Measurements from ENCODE around the gene ANKRD18B. TPM values are rescaled to one million over a fixed set of nuclear protein-coding genes. Genes with fewer than 3 reads are reported as not detected.
"Not testable (repeated sequence)": the region's sequence is repeated elsewhere in the genome, so short reads cannot be mapped to it uniquely, and the experiment has no call there.

ANKRD18B gene
- total and polyA plus RNA-seq, 5 donors, result 0.62 to 2.4 (median 0.75) TPM

DNA sequence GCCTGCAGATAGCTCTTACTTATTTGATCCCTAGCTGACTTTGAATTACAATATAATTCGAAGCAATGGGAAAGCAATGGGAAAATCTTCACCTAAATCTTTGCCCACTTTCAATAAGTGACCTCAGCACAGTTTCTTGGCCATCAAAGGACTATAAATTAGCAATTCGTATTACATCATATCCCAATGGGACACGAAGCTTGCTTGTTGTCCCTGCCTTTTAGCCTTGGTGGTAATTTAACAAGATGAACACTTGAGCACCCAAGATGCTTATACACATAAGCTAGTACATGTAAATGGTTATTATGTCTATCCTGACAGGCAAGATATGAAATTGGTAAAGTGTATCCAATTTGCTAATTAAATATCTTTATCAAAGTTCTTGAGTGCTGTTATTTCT, 9.9 kb downstream of the ANKRD18B start:
- DNase-seq; intact Hi-C loops (cut with DNase I); ATAC-seq; H3K27ac ChIP-seq (ENCODE audit: low read length); H3K4me1 ChIP-seq (ENCODE audit: control insufficient read depth, insufficient read depth, low read length); H3K9me3 ChIP-seq (ENCODE audit: control insufficient read depth, low read length); H3K27me3 ChIP-seq (ENCODE audit: control insufficient read depth, insufficient read depth); H3K4me3 ChIP-seq (ENCODE audit: low read length): not testable (repeated sequence)
- WGBS, result 67% methylated on average over 3 of the region's 3 CpGs

- WGBS, result 86% methylated on average over 2 of the region's 2 CpGs
- H3K4me1 ChIP-seq (ENCODE audit: control insufficient read depth, insufficient read depth, low read length), result no peaks in the 10 kb centered on the region
These were observed 11.5 kb downstream of the ANKRD18B start for GRCh38 chr9:33535541-33535940.

DNA sequence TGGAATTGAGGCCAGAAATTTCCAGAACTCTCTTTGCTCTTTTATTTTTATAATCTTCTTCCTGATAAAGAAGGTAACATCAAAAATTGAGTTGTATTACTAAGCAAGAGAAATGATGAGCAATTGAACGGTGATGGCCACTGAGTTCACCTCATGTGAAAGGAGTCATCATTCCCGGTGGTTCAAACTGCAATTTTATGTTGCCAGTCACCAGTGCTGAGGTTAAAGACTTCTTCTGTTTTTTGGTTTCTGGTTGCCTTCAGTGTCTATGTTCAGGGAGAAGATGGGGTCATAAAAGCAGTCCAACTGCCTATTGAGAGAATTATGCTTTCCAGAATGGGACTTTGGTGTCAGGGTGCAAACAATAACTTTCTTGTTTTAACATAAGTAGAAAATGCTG, 19.4 kb downstream of the ANKRD18B start:
- not testable (repeated sequence) for ATAC-seq
- WGBS, result 88% methylated on average over 2 of the region's 2 CpGs

More at GRCh38 chr9:33535541-33535940, 11.5 kb downstream of the ANKRD18B start:
- Histone ChIP-seq H3K4me3 (ENCODE audit: low read length) (no peak overlapping the region), H3K27me3 (ENCODE audit: control insufficient read depth, insufficient read depth) (no peaks in the 10 kb centered on the region), H3K27ac (ENCODE audit: low read length) (no peak overlapping the region), H3K9me3 (ENCODE audit: control insufficient read depth, low read length) (no peaks in the 10 kb centered on the region)
- ATAC-seq (no peak), DNase-seq (no peak)
- intact Hi-C loops (cut with DNase I), result no loop called here

GRCh38 chr9:33545715-33546114, 21.7 kb downstream of the ANKRD18B start:
- H3K27ac ChIP-seq (ENCODE audit: low read length); H3K9me3 ChIP-seq (ENCODE audit: control insufficient read depth, low read length); intact Hi-C loops (cut with DNase I); H3K4me3 ChIP-seq (ENCODE audit: low read length); H3K4me1 ChIP-seq (ENCODE audit: control insufficient read depth, insufficient read depth, low read length); H3K27me3 ChIP-seq (ENCODE audit: control insufficient read depth, insufficient read depth); DNase-seq; ATAC-seq: not testable (repeated sequence)
- 31% methylated on average over 2 of the region's 2 CpGs for whole genome bisulfite sequencing

More for the DNA sequence above, 19.4 kb downstream of the ANKRD18B start:
- intact Hi-C loops (cut with DNase I); H3K27ac ChIP-seq (ENCODE audit: low read length); H3K9me3 ChIP-seq (ENCODE audit: control insufficient read depth, low read length); H3K4me3 ChIP-seq (ENCODE audit: low read length); H3K27me3 ChIP-seq (ENCODE audit: control insufficient read depth, insufficient read depth); DNase-seq; H3K4me1 ChIP-seq (ENCODE audit: control insufficient read depth, insufficient read depth, low read length): not testable (repeated sequence)

- H3K9me3 ChIP-seq (ENCODE audit: control insufficient read depth, low read length); H3K4me1 ChIP-seq (ENCODE audit: control insufficient read depth, insufficient read depth, low read length); ATAC-seq; H3K27me3 ChIP-seq (ENCODE audit: control insufficient read depth, insufficient read depth); intact Hi-C loops (cut with DNase I); DNase-seq; H3K27ac ChIP-seq (ENCODE audit: low read length); H3K4me3 ChIP-seq (ENCODE audit: low read length): not testable (repeated sequence)
- WGBS, result 73% methylated on average over 4 of the region's 4 CpGs
These were observed 24.8 kb downstream of the ANKRD18B start for GRCh38 chr9:33548816-33549215.

DNA sequence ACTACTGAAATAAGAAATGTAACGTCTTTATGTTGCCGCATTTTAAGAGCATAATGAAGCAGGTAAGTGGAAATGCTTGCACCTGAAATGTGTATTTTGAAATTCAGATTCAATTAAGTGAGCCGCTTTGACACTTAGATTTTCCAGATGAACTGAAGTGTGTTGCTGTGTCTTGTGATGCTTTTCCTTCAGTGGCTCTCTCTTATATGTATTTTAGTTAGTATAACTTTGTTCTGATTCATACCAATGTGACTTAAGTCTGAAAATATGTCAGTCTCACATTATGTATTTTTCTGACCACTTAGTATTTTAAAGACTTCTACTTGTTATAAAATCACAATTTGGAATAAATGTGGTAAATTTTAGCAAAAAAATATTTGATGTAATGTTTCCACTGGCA, 25.4 kb downstream of the ANKRD18B start:
- H3K4me1 ChIP-seq (ENCODE audit: control insufficient read depth, insufficient read depth, low read length); DNase-seq; intact Hi-C loops (cut with DNase I); H3K27ac ChIP-seq (ENCODE audit: low read length); ATAC-seq; H3K27me3 ChIP-seq (ENCODE audit: control insufficient read depth, insufficient read depth); H3K4me3 ChIP-seq (ENCODE audit: low read length); H3K9me3 ChIP-seq (ENCODE audit: control insufficient read depth, low read length): not testable (repeated sequence)
- 90% methylated on average over 3 of the region's 3 CpGs for WGBS

GRCh38 chr9:33551183-33551582, 27.1 kb downstream of the ANKRD18B start:
- intact Hi-C loops (cut with DNase I); DNase-seq; ATAC-seq; H3K9me3 ChIP-seq (ENCODE audit: control insufficient read depth, low read length); H3K27me3 ChIP-seq (ENCODE audit: control insufficient read depth, insufficient read depth); H3K27ac ChIP-seq (ENCODE audit: low read length); H3K4me1 ChIP-seq (ENCODE audit: control insufficient read depth, insufficient read depth, low read length); H3K4me3 ChIP-seq (ENCODE audit: low read length): not testable (repeated sequence)

GRCh38 chr9:33552315-33552725, 28.3 kb downstream of the ANKRD18B start:
- WGBS, result 11% methylated on average over 4 of the region's 4 CpGs
- H3K27ac ChIP-seq (ENCODE audit: low read length); H3K27me3 ChIP-seq (ENCODE audit: control insufficient read depth, insufficient read depth); intact Hi-C loops (cut with DNase I); H3K9me3 ChIP-seq (ENCODE audit: control insufficient read depth, low read length); DNase-seq; H3K4me3 ChIP-seq (ENCODE audit: low read length); H3K4me1 ChIP-seq (ENCODE audit: control insufficient read depth, insufficient read depth, low read length): not testable (repeated sequence)
- ATAC-seq, result peak; percentile 50 to 64

- H3K4me1 ChIP-seq (ENCODE audit: control insufficient read depth, insufficient read depth, low read length); H3K27ac ChIP-seq (ENCODE audit: low read length); H3K4me3 ChIP-seq (ENCODE audit: low read length); H3K27me3 ChIP-seq (ENCODE audit: control insufficient read depth, insufficient read depth); H3K9me3 ChIP-seq (ENCODE audit: control insufficient read depth, low read length); DNase-seq; intact Hi-C loops (cut with DNase I); ATAC-seq: not testable (repeated sequence)
- WGBS, result 13% methylated on average over 1 of the region's 1 CpG
These were observed 36.2 kb downstream of the ANKRD18B start for GRCh38 chr9:33560217-33560616.

DNA sequence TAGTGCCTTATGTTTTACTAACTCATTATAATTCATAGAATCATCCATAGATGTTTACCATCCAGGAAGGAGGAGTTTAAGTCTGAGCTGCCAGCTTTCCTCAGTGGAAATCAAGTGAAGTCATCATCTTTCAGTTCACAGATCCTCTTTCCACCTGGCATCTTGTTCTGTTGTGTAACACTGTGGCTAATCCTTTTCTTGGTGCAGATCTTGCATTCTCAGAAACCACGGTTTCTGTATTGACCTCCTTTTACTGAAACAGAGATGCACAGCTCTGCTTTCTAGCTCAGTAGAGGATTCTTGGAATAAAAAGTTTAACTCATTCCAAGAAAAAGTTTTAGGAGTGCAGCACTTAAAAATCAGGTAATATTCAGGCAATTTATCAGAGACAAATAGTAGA, 38.1 kb downstream of the ANKRD18B start:
- intact Hi-C loops (cut with DNase I); DNase-seq; H3K27me3 ChIP-seq (ENCODE audit: control insufficient read depth, insufficient read depth); H3K4me1 ChIP-seq (ENCODE audit: control insufficient read depth, insufficient read depth, low read length); ATAC-seq; H3K4me3 ChIP-seq (ENCODE audit: low read length); H3K9me3 ChIP-seq (ENCODE audit: control insufficient read depth, low read length); H3K27ac ChIP-seq (ENCODE audit: low read length): not testable (repeated sequence)
- 48% methylated on average over 1 of the region's 1 CpG for WGBS

DNA sequence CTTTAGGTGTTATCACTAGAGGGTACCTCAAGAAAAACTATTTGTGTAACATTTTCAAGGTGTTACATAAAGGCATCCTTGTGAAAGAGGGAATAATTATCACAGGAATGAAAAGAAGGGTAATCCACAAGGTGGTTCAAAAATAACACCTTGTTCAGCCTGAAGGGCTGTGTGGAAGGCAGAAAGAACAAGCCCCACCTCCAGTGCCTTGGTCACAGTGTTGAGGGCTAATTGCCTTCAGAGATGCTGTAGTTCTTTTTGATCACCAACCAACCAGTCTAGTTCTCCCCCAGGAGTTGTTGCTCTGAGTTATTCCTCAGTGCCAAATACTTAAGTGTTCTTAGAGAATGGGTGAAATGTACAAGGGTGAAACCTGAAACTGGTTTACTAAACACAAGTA, 43.7 kb downstream of the ANKRD18B start:
- not testable (repeated sequence) for H3K27ac ChIP-seq (ENCODE audit: low read length); ATAC-seq; H3K27me3 ChIP-seq (ENCODE audit: control insufficient read depth, insufficient read depth)

DNA sequence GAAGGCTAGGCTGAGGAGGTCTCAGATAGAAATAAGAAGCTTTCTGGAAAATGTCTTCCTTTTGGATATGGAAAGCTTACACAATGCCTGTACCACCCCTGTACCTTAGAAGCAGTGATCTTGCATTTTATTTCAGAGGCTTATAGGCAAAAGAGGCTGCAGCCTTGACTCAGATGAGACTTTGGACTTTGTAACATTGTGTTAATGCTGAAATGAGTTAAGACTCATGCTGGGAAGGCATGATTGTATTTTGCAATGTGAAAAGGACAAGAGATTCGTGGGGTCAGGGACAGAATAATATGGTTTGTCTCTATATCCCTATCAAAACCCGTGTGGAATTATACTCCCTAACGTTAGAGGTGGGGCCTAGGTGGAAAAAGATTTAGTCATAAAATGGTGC, 53.7 kb downstream of the ANKRD18B start:
- WGBS, result 81% methylated on average over 3 of the region's 3 CpGs
- H3K4me3 ChIP-seq (ENCODE audit: low read length); H3K27ac ChIP-seq (ENCODE audit: low read length); DNase-seq; H3K9me3 ChIP-seq (ENCODE audit: control insufficient read depth, low read length); H3K4me1 ChIP-seq (ENCODE audit: control insufficient read depth, insufficient read depth, low read length); intact Hi-C loops (cut with DNase I); H3K27me3 ChIP-seq (ENCODE audit: control insufficient read depth, insufficient read depth); ATAC-seq: not testable (repeated sequence)

More for the DNA sequence above, 43.7 kb downstream of the ANKRD18B start:
- DNase-seq; H3K4me3 ChIP-seq (ENCODE audit: low read length); intact Hi-C loops (cut with DNase I); H3K9me3 ChIP-seq (ENCODE audit: control insufficient read depth, low read length); H3K4me1 ChIP-seq (ENCODE audit: control insufficient read depth, insufficient read depth, low read length): not testable (repeated sequence)
